GM12865 (cell line): ENCODE measurements around the gene ZNF385A.

Source experiments
- DNase-seq: peaks from one replicate; pipeline ENCODE4 v3.0.0; 2010; ENCODE audit warnings: low read depth
- H3K4me3 ChIP-seq: 2 replicates; pipeline ENCODE4 v1.5.1; 2011; ENCODE audit warnings: mild to moderate bottlenecking, low read depth, low read length, control low read depth
- CTCF ChIP-seq: IDR thresholded peaks from 2 replicates; pipeline ENCODE4 v1.5.1; 2011; ENCODE audit warnings: low read length, control low read depth, low read depth, inconsistent platforms; ENCODE audit not compliant: insufficient read depth; ENCODE audit errors: missing control alignments

Gene ZNF385A

GRCh38 chr12:54407183-54407905 lies 22.8 kb upstream of the ZNF385A start:
- no peak for TF ChIP-seq CTCF
- H3K4me3 ChIP-seq, result no peak overlapping the region
- no peak for DNase-seq

- no peak overlapping the region for H3K4me3 ChIP-seq
- no peak for TF ChIP-seq CTCF
- no peak for DNase-seq
These were observed 21.0 kb upstream of the ZNF385A start for GRCh38 chr12:54405573-54405972.

- TF ChIP-seq CTCF, result no peak
- H3K4me3 ChIP-seq, result no peak overlapping the region
- no peak for DNase-seq
These were observed 20.6 kb upstream of the ZNF385A start for GRCh38 chr12:54405106-54405505.

- peak; percentile 70 for DNase-seq
- TF ChIP-seq CTCF, result peak; percentile 96
- no peak overlapping the region for H3K4me3 ChIP-seq
These were observed 19.8 kb upstream of the ZNF385A start for GRCh38 chr12:54404061-54405004.

GRCh38 chr12:54401119-54401518 lies 16.6 kb upstream of the ZNF385A start:
- no peak overlapping the region for H3K4me3 ChIP-seq
- TF ChIP-seq CTCF, result no peak
- DNase-seq, result no peak

- TF ChIP-seq CTCF, result peak; percentile 99
- H3K4me3 ChIP-seq, result no peak overlapping the region
- peak; percentile 83 for DNase-seq
These were observed 14.7 kb upstream of the ZNF385A start for GRCh38 chr12:54398995-54399793.
